ENCODE results near the gene DENND5A. TPM values are rescaled to one million over a fixed set of nuclear protein-coding genes. Genes with fewer than 3 reads are reported as not detected.

Gene DENND5A
- total RNA-seq, 2 donors from 2014 or later, result 75.8 to 96.7 TPM

DNA sequence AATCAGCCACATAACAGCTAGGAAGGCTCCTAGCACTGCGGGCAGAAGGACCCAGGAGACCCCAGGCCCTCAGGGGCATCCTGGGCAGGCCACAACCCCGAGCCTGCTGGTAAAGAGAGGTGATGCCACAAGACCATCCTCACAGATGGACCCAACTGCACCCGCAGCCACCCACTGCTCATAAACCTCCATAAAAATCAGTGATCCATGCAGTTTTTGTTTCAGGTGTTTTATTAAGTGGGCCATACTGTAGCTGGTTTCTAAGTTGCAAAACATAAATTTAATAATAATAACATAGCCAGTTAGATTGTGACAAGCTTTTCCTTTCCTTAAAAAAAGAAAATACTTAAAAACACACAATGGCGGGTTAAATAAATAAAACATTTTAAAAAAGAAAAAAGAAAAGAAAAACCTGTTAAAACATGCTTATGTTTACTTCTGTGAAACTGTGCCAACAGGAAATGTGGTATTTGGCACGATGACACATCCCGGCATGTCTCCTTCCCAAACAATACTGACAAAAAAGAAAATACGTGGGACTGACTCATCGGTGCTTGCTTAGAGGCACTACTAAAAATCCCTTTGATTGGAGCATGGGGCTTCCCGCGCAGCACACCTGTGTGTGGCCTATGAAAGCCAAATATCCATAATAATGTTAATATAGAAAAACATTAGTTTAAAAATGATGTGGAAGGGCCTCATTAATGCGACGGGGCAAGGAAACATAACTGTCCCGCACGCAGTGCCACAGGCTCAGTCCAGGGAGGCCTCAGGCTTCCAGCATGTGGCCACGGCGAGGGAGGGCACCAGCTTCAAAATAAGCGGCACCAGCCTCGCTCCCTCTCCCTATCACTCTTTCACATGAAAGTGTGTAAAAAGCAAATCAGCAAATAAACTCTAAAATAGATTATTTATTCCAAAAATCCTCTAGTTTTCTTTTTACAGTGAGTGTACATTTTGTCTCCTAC is 126.3 kb downstream of the DENND5A start:
- Histone ChIP-seq H3K4me3 (no peak overlapping the region), H3K9me3 (no peaks in the 10 kb centered on the region), H3K4me1 (peaks cover 0 to 22% of the 10 kb centered on the region in 2 donors), H3K36me3 (peaks cover 60% of the 10 kb centered on the region), H3K27ac (peak overlapping the region; percentile 19 to 34), H3K27me3 (no peaks in the 10 kb centered on the region)
- TF ChIP-seq, protein P1, sequence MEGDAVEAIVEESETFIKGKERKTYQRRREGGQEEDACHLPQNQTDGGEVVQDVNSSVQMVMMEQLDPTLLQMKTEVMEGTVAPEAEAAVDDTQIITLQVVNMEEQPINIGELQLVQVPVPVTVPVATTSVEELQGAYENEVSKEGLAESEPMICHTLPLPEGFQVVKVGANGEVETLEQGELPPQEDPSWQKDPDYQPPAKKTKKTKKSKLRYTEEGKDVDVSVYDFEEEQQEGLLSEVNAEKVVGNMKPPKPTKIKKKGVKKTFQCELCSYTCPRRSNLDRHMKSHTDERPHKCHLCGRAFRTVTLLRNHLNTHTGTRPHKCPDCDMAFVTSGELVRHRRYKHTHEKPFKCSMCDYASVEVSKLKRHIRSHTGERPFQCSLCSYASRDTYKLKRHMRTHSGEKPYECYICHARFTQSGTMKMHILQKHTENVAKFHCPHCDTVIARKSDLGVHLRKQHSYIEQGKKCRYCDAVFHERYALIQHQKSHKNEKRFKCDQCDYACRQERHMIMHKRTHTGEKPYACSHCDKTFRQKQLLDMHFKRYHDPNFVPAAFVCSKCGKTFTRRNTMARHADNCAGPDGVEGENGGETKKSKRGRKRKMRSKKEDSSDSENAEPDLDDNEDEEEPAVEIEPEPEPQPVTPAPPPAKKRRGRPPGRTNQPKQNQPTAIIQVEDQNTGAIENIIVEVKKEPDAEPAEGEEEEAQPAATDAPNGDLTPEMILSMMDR (IDR thresholded peaks at IDR 0.05), result no peak
- no peak for DNase-seq (ENCODE audit: low spot score)

DNA sequence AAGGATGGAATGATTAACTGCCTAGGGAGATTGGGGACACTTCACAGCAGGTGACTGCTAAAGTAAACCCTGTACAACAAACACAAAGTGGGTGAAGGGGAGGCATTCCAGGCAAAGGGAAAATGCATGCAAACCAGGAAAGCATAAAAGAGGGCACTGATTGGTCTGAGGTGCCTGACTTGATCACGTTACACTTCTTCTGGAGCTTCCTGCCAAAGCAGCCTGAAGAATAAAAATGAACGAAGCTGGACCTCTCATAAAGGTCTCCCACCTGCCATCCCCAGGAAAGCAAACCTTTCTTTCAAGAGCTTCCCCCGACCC is 127.1 kb downstream of the DENND5A start:
- DNase-seq (ENCODE audit: low spot score), result no peak
- no peak overlapping the region for H3K27ac ChIP-seq
- no peak overlapping the region for H3K4me3 ChIP-seq

DNA sequence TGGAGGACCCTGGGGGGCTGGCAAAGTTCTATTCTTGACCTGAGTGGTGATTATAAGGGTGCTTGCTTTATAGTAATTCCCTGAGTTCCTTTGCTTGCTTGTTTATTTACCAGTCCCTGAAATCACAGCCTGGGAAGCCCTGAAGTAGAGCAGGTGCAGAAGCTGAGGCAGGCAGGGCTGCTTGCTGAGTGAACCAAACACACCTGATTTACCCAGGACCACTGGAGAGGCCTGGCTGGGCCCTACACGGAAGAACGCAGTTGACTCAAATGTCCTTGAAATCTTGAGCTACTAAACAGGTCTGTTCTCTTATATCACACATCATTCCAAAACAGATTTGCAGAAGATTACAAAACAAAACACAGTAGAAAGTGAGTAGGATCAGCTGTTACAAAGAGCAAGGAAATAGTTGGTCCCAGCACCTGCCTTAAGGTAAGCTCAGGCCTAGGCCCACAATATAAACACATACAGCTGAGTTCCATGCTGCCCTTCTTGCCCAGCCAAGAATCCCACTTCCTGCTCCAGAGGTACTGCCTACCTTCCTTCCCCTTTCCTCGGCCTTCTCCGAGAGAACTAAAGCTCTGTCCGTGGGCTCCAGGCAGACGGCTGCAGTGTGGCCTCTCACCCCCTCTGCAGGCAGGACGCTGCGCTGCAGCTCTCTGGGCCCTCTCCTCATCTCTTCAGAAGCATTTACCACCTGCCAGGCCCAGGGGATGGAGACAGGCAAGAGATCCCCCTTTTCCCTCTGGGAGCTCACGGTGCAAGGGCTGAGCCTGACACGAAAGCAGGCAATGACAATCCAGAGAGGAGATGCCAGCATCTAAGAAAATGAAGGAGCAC is 127.6 kb downstream of the DENND5A start:
- TF ChIP-seq, protein P1 (IDR thresholded peaks at IDR 0.05), result peak; percentile 90 to 95
- peak overlapping the region in 1 of 2 donors; percentile 14 for H3K27ac ChIP-seq

More for the DNA sequence above, 127.1 kb downstream of the DENND5A start:
- TF ChIP-seq, protein P1 (IDR thresholded peaks at IDR 0.05), result peak in 1 of 2 donors; percentile 7
- Histone ChIP-seq H3K36me3 (peaks cover 52% of the 10 kb centered on the region), H3K9me3 (no peaks in the 10 kb centered on the region), H3K27me3 (no peaks in the 10 kb centered on the region), H3K4me1 (peaks cover 0 to 22% of the 10 kb centered on the region in 2 donors)

DNA sequence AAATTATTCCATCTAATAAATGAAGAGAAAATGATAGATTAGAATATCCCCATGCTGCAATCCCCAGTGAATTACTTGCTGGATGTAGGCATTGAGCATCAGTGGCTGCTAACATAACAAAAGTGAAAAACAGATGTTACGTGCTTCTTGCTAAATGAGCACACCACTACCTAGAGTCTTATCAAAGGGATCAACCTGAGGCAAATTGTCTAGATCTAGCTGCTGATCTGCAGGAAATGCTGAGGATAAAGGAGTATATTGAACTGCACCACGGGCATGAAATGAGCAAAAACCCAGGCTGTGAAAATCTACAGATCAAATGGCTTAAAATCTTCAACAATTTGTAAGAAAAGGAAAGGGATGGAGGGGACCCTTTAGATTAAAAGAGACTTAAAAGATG is 128.4 kb downstream of the DENND5A start:
- Histone ChIP-seq H3K4me1 (peaks cover 0 to 22% of the 10 kb centered on the region in 2 donors), H3K36me3 (peaks cover 39% of the 10 kb centered on the region), H3K9me3 (no peaks in the 10 kb centered on the region), H3K27me3 (no peaks in the 10 kb centered on the region), H3K4me3 (no peak overlapping the region), H3K27ac (no peak overlapping the region)
- no peak for DNase-seq (ENCODE audit: low spot score)
- TF ChIP-seq, protein P1 (IDR thresholded peaks at IDR 0.05), result no peak

More for the DNA sequence above, 127.6 kb downstream of the DENND5A start:
- peaks cover 0 to 22% of the 10 kb centered on the region in 2 donors for H3K4me1 ChIP-seq
- no peaks in the 10 kb centered on the region for H3K27me3 ChIP-seq
- H3K9me3 ChIP-seq, result no peaks in the 10 kb centered on the region
- peak; percentile 82 for DNase-seq (ENCODE audit: low spot score)
- H3K4me3 ChIP-seq, result no peak overlapping the region
- H3K36me3 ChIP-seq, result peaks cover 47% of the 10 kb centered on the region

DNA sequence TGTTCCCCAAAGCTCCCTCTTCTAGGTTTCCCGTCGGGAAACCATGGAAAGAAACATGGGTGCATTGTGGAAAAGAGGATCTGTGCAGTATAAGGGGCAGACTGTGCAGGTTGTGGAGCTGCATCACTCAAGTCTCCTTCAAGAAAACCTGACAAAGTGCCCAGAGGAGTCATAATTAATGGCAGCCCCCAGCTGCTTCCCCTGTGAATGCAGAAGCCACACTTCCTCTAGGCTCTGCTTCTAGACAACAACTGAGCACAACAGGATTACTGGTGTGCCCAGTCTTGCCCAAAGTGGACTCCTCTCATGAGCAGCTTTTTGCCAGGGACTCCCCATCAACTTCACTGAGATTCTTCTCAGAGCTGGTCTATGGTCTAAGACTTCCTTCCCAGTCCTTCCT is 131.2 kb downstream of the DENND5A start:
- Histone ChIP-seq H3K27ac (no peak overlapping the region), H3K4me3 (no peak overlapping the region), H3K36me3 (peaks cover 11% of the 10 kb centered on the region), H3K27me3 (no peaks in the 10 kb centered on the region), H3K9me3 (no peaks in the 10 kb centered on the region), H3K4me1 (peaks cover 0 to 6% of the 10 kb centered on the region in 2 donors)
- DNase-seq (ENCODE audit: low spot score), result no peak
- TF ChIP-seq, protein P1 (IDR thresholded peaks at IDR 0.05), result no peak

Measured in right atrium auricular region (tissue), 2 donors.